HG03064 (cell line): Measurements from ENCODE around the gene SLC44A3.

ENCODE experiments used
- ATAC-seq: cut with Tn5 transposase; IDR thresholded peaks from one replicate; pipeline ENCODE4 v1.9.1; 2021; ENCODE audit warnings: low read depth; ENCODE audit not compliant: unreplicated experiment

The SLC44A3 gene

GRCh38 chr1:94798462-94798861, 21.7 kb upstream of the SLC44A3 start:
- ATAC-seq: no peak

DNA sequence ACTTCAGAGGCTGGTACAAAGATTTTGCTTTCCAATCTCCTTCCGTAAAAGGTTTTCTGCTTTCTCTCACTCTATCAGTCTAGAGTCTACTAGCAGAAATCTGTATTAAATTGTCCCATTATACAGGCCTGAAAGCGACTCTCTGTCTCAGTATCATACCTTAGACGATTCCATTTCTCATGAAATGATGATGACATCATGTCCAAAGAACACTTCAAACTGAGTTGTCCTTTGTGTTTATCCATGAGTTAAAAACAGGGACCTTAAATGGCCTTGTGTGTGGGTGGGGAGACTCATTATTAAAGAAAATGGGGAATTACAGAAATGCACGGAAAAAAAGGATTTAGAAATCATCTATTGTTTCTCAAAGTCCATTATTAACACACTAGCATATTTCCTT, 21.0 kb upstream of the SLC44A3 start:
- no peak for ATAC-seq

GRCh38 chr1:94801919-94802546, 18.1 kb upstream of the SLC44A3 start:
- ATAC-seq: no peak

GRCh38 chr1:94803106-94803505, 17.1 kb upstream of the SLC44A3 start:
- no peak for ATAC-seq

DNA sequence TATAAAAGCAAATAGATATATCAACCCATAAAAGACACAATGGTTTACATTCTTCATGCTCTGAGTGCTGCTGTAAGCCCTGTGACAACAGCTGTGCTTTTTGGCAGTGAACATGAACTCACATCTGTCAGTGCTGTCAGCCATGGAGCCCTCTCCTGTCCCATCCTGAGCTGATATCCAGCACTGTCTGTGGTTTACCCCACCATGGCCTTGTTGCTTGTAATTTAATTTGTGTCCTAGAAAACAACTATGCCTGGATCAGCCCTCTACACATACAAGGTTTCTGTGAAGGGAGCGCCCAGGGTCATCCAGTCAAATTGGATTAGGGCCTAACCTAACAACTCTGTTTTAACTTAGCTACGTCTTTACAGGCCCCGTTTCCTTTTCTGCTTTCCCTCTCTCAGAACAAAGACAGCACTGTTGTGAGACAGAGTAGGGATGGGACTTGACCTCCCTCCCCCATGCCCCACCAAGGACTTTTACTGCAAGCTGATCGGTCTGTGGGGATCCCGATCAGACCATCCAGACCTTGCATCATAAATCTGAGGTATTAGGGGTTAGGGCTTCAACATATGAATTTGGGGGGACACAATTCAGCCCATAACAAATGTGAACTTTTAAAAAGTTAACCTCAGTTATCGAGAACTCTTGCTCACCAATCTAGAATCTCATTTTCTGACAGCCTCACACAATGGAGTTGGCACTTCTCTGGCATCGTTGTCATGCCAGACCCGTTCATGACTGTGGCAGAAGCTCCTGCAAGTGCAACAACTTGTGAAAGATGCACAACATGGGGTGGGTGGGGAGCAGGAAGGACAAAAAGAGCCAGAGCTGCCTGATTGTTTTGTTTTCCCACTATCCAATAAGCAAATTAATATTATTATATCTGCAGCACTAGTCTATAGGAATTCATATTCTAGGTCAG, 16.4 kb upstream of the SLC44A3 start:
- ATAC-seq: no peak

DNA sequence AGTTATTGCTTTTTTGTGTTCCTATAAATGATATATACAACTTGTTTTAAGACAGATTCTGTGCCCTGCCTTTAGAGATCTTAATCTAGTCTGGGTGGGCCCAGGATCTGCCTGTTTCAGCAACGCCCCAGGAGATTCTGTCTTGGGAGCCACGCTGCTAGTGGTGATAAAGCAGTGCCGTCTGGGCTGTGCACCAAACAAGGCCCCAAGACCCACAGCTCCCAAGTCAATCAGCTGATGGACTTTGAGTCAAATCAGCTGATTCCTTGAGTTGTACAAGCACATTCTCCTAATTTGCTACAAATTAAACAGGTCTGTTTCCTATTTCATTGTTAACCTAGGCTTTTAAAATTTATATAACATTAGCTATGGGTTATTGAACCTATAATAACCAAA, 15.7 kb upstream of the SLC44A3 start:
- ATAC-seq: no peak

DNA sequence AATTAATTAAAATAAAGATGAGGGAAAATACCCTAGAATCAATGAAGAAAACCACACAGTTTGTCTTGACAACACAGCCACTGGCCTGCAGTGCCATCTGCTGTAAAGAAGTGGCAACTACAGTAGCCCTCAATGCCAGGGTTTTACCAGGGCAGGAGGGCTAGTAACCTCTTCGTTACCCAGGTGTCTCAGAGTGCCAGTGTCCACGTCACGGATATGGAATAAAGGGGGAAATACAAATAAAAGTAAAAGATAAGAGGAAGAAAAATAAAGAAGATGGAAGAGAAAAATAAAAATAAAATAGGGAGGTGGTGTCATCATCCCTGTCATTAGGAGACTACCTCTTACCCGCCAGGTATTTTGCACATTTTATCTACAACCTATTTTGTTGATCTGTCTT, 14.2 kb upstream of the SLC44A3 start:
- no peak for ATAC-seq

DNA sequence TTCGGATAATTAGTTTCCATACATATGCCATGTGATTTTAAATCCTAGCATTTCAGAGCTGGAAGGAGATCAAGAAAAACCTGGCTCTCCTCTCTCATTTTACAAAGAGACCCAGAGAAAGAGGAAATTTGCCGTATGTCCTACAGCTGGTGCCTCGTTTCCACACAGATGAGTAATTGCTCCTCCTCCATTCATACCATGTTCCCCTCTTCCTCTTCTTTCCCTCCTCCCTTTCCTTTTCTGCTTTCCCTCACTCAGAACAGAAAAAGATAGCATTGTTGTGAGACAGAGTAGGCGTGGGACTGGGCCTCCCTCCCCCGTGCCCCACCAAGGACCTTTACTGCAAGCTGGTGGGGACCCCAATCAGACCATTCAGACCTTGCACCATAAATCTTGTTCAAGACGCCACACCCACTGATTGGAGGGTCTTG, 13.7 kb upstream of the SLC44A3 start:
- no peak for ATAC-seq

- no peak for ATAC-seq
These were observed 12.2 kb upstream of the SLC44A3 start for GRCh38 chr1:94807742-94808491.

DNA sequence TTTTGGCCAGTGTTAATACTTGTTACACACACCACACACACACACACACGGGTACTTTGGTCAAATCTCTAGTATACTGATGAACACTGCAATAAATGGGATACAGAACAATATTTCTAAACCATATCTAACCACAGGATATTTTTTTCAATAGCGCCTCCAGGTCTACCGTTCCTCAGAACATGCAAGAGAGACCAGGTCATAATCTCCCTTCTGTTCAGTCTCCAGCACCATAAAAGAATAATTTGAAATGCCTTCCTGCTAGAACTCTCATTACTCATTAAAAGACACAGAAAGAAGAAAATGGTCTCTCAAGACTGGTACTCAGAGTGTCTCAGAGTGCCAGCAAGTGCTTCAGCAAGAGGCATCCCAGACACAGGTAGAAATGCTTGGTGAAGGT, 11.5 kb upstream of the SLC44A3 start:
- no peak for ATAC-seq

GRCh38 chr1:94812985-94813384, 7.2 kb upstream of the SLC44A3 start:
- no peak for ATAC-seq

DNA sequence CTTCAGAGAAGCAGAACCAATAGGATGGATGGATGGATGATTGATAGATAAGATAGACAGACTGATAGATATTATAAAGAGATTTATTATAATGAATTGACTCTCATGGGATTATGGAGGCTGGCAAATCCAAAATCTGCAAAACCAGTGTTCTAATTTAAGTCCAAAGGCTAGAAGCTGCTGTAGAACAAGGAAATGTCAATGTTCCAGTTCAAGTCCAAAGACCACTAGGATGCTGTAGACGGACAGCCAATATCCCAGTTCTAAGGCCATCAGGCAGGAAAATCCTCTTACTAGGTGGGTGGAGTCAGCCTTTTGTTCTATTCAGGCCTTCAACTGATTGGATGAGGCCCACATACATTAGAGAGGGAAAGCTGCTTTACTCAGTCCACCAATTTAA, 4.1 kb upstream of the SLC44A3 start:
- ATAC-seq: no peak

DNA sequence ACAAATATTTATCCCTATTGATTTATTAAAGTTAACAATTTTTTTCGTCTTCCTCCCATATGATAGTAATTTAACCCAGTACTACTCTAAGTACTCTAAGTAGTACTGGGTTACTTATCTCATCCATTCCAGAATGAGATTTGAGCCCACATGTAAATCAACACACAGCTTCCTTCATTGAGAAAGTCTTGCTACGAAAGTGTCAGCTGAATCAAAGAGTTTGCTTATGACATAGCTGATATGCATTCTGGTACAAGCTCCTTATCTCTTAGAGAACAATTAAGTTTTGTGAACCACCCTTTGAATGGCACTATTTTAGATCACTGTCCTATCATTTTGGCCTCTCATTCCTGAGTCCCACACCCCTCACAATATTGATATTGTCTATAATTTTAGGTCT, 2.4 kb upstream of the SLC44A3 start:
- no peak for ATAC-seq

GRCh38 chr1:94819238-94819944, 766 bp upstream of the SLC44A3 start:
- ATAC-seq: no peak

DNA sequence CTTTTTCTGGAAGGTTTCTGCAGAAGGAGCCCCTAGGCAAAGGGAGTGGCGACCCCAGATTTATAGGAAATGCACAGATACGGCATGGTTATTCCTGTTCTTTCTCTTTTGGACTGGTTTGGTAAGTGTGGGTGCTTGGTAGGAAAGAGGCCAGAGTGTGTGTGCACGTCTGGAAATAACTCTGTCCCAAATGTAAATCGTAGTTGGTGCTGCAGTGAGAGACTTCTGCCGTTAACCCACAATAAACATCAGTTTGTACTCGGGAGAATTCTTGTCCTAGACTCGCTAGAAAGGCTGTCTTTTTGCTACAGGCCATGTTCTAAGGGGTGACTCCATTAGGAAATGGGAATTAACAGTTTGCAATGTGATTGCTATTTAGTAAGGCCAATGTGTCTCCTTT, 779 bp downstream of the SLC44A3 start:
- no peak for ATAC-seq

GRCh38 chr1:94821636-94822305, 1.6 kb downstream of the SLC44A3 start:
- no peak for ATAC-seq

DNA sequence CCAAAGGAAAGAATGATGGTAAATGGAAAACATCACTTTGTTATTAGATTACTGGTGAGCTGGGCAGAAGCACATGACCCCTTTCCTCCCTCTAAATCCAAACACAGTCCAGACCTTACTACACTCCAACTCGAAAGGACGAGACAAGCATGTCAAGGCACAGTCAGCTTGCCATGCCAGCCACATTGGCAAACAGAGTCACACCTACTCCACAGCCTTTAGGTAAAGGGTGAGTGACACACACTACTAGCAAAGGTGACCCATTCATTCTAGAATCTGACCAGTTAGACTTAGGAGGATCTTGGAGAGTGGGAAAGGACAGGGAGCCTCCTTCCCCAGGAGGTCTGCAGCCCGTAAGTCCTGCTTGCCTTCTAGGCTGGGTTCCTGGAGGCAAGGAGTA, 3.0 kb downstream of the SLC44A3 start:
- ATAC-seq: no peak

DNA sequence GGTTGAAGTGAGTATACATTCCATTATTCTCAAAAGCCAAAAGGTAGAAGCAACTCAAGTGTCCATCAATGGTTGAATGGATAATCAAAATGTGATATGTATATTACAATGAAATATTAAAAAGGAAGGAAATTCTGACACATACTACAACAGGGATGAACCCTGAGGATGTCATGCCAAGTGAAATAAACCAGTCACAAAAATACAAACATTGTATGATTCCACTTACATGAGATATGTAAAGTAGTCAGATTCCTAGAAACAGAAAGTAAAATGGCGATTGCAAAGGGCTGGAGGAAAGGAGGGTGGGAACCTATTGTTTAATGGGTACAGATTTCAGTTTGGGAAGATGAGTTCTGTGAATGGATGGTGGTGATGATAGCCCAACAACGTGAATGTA, 5.8 kb downstream of the SLC44A3 start:
- no peak for ATAC-seq

DNA sequence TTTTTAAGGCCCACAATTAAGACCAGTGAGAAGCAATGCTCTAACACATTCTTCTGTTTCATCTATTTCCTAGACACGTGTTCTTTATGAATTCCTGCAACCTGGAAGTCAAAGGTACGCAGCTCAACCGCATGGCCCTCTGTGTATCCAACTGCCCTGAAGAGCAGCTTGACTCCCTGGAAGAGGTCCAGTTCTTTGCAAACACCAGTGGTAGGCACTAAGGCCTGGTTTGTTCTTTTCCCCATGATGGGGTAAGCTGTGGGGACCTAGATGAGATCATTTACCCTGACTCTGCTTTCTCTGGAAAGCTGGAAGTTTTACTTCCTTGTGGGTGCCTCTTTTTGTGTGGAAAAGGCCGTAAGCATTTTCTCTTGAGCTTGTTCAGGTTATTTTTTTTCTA, 7.3 kb downstream of the SLC44A3 start:
- ATAC-seq: no peak

GRCh38 chr1:94828251-94828650, 8.1 kb downstream of the SLC44A3 start:
- no peak for ATAC-seq
